Ammon's horn (tissue), 1 donor: Measurements from ENCODE around the gene BUB1B.

Experiments used
- DNase-seq: peaks from one replicate; pipeline ENCODE4 v3.0.0-alpha.2; 2016; ENCODE audit warnings: low spot score

Gene BUB1B

DNA sequence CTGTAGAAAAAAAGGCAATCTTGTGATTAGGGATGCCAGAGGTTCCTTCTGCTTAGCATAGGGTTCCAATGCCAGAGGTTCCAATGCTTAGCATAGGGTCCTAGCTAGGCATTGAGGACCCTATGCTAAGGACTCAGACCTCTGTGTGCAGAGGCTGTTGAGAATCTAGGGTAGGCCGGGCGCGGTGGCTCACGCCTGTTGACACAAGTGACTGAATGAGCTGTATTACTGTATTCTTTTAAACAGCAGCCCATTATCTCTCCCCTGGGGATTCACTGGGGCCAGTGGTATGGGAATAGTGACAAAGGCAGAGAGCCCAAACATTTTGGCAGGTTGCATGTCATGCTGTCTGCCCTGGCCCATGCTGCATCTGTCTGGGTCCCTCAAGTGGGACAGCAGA, 94.2 kb downstream of the BUB1B start:
- no peak for DNase-seq

GRCh38 chr15:40256638-40257235, 95.9 kb downstream of the BUB1B start:
- DNase-seq: no peak

DNA sequence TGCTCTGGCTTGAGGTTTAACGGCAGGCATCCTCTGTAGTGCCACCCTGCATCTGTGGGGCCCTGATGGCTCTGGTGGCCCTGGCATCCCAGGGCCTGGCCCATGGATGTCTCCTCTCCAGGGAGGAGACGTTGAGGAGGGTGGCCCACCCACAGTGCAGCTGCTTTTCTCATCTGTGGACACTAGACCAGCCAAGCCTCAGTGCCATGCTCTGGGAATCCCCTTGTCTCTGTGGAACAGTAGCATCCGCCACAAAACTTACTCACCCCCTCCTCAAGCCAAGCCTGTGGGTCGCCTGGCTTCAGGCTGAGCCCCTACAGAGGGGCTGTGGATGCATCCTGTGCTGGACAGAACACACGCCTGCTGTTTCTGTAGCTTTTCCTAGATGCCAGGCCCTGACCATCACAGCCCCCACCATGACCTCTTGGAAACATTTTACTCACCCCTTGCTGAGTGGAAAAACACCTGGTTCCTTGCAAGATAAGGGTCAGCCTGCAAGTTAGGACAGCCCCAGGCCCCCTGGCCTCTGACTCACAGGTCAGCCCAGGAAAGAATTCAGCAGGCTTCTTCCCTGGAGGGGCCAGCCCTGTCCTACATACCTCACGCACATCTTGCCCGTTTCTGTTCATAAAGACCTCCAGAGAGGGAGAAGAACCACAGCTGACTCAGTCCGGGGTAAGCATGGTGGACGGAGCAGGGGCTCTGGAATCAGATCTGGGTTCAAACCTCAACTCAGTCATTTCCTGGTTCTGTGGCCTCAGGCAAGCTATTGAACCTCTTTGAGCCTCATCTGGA, 97.0 kb downstream of the BUB1B start:
- DNase-seq: no peak

DNA sequence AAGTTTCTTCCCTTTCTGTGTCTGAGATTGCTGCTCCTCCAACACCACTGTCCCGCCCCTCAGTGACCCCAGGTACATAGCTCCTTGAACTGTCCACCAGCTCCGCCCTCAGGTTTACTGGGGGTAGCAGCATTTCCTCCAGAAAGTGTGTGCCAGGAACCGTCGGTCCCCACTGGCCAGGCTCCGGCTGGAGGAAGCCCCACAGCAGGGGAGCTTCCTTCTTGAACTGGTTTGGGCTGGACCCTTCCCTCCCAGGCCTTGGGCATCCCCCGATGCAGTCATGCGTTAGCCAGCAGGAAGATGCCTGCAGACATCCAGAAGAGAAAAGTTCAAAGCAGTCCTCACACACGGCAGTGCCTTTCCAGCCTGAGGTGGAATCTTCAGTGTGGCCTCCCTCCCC, 97.7 kb downstream of the BUB1B start:
- DNase-seq: no peak

DNA sequence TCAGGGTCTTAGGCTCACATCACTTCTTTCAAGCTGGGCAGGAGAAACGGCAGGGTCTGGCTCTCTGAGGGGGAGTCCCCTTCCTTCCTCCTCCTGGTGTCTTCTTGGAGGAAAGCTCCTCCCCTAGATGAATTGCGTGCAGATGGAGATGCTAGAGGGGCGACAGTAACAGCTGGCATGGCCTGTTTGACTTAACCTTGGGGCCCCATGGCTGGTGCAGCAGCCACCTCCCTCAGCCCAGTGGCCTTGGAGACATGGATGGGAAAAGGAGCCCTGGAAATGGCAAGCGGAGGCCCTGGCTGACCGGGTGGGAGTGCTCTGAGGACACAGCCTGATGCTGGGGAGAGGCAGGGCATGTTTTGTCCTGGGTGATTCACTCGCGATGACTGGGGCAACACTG, 98.2 kb downstream of the BUB1B start:
- DNase-seq: no peak

GRCh38 chr15:40263024-40263754, 102.3 kb downstream of the BUB1B start:
- no peak for DNase-seq

- no peak for DNase-seq
These were observed 103.7 kb downstream of the BUB1B start for GRCh38 chr15:40264321-40265153.

GRCh38 chr15:40265355-40265754, 104.5 kb downstream of the BUB1B start:
- no peak for DNase-seq

GRCh38 chr15:40265875-40266274, 105.0 kb downstream of the BUB1B start:
- no peak for DNase-seq

DNA sequence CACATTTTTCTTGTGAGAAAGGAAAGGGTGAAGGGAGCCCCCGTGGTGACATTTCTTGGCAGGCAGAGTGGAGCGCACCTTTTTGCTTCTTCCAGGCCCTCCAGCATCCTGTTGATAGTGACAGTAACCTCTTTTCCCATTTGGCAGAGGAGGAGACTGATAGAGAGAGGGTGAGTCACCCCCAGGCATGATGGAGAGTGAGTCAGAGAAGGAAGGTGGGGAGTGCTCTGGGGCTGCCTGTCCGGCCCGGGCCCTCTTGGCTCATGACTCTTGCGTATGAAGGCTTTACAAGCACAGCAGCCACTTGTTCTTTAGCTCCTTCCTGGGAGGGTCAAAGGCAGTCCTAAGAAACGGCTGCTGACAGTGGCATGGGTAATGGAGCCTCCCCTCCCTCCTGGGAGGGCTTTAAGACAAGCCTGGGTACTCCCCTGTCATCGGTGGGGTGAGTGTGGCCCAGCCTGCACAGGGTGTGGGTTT, 106.0 kb downstream of the BUB1B start:
- no peak for DNase-seq

- no peak for DNase-seq
These were observed 106.8 kb downstream of the BUB1B start for GRCh38 chr15:40267670-40268069.

DNA sequence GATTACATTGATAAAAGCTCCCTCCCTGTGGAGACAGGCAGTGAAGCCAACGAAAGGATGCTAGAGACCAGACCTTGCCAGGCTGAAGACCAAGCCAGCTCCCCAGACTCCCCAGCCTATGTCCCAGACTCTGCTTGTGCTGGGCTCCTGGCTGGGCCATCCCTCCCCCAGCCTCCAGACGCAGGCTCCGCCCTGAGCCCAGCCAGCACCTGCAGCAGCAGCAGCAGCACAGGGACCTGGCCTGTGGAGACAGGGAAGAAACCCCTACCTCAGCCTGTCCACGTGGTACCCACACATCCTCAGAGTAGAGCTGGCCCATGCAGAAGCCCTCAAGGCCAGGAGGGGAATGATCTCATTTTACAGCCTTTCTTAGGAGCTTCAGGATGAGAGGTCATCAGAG, 108.7 kb downstream of the BUB1B start:
- DNase-seq: no peak

DNA sequence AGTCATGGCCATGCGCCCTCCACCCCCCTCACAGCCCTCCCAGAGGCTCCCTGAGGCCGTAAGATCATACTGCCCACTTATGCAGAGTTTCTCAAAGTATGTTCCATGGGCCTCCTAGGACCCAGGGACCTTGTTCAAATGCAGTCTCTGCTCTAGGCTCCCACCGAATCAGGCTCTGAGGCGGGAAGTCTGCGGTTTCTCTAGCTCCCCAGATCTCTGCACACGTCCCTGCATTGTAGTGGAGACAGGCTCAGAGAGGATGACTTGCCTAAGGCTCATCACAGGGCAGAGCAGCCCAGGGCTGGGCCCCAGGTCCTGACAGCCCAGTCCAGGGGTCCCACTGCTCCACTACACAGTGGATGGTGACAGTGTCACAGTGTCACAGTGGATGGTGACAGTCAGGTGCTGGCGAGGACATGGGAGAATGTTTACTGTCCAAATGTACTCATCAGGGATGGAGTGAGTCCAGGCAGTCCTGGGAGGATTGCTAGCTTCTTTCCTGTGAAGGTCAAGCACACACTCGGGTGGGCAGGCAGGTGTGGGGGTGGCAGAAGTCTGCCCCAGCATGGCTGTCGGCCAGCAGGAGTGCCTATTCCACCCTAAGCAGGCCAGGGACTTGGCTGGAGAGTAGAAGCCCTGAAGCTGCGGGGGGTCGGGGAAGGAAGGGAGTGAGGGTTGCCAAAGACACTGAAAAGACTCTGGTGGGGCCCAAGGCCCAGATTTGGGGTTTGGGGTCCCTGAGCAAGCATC, 109.6 kb downstream of the BUB1B start:
- no peak for DNase-seq
